ENCODE results near the gene KLF7.

GRCh38 chr2:207215308-207215707 lies 49.6 kb upstream of the KLF7 start:
- TF ChIP-seq CTCF (IDR thresholded peaks at IDR 0.05; ENCODE audit: poor library complexity), result no peak
- no peak for TF ChIP-seq EZH2 (IDR thresholded peaks at IDR 0.05; ENCODE audit: borderline replicate concordance)
